CD4-positive, alpha-beta T cell treated with Interleukin-4 for 1 hour (primary cell): Measurements from ENCODE around the gene TOPBP1.
A peak's percentile ranks its signal among the peaks of the same experiment; 100 is the strongest.
"Not testable (repeated sequence)": the region's sequence is repeated elsewhere in the genome, so short reads cannot be mapped to it uniquely, and the experiment has no call there.

Source experiments
- DNase-seq, 2 donors: peaks; one replicate each; pipeline ENCODE4 v3.0.0-alpha.2; 2020 to 2022

TOPBP1 gene

GRCh38 chr3:133661454-133662277 is at the start of gene TOPBP1:
TSS of gene TOPBP1 (minus strand) at chr3:133661941. CDS start at chr3:133661127, 814 bp downstream.
- peak; percentile 85 to 87 for DNase-seq

GRCh38 chr3:133711013-133711412 is 49.3 kb upstream of the TOPBP1 start:
- DNase-seq: no peak

- no peak for DNase-seq
Observed at GRCh38 chr3:133709139-133709750, 47.5 kb upstream of the TOPBP1 start.

- DNase-seq: no peak
Observed at GRCh38 chr3:133706033-133706432, 44.3 kb upstream of the TOPBP1 start.

GRCh38 chr3:133703915-133704314 is 42.2 kb upstream of the TOPBP1 start:
- DNase-seq: no peak

GRCh38 chr3:133701435-133702358 is 40.0 kb upstream of the TOPBP1 start:
- DNase-seq: no peak

GRCh38 chr3:133700351-133700750 is 38.6 kb upstream of the TOPBP1 start:
- no peak for DNase-seq

GRCh38 chr3:133699903-133700302 is 38.2 kb upstream of the TOPBP1 start:
- no peak for DNase-seq

- no peak for DNase-seq
Observed at GRCh38 chr3:133699467-133699866, 37.7 kb upstream of the TOPBP1 start.

- DNase-seq: no peak
Observed at GRCh38 chr3:133697960-133698359, 36.2 kb upstream of the TOPBP1 start.

GRCh38 chr3:133695560-133696171 is 33.9 kb upstream of the TOPBP1 start:
- no peak for DNase-seq

GRCh38 chr3:133694288-133695268 is 32.8 kb upstream of the TOPBP1 start:
- no peak for DNase-seq

GRCh38 chr3:133693821-133694220 is 32.1 kb upstream of the TOPBP1 start:
- no peak for DNase-seq

GRCh38 chr3:133692759-133693158 is 31.0 kb upstream of the TOPBP1 start:
- DNase-seq: no peak

GRCh38 chr3:133691273-133692107 is 29.7 kb upstream of the TOPBP1 start:
- DNase-seq: no peak

- DNase-seq: not testable (repeated sequence)
Observed at GRCh38 chr3:133677993-133678392, 16.3 kb upstream of the TOPBP1 start.

- no peak for DNase-seq
Observed at GRCh38 chr3:133676336-133677118, 14.8 kb upstream of the TOPBP1 start.

GRCh38 chr3:133675631-133676335 is 14.0 kb upstream of the TOPBP1 start:
- no peak for DNase-seq

GRCh38 chr3:133674290-133674919 is 12.7 kb upstream of the TOPBP1 start:
- no peak for DNase-seq
